Neural crest cell (in vitro differentiated cells): ENCODE results near the gene DPH7. TPM values are rescaled to one million over a fixed set of nuclear protein-coding genes. Genes with fewer than 3 reads are reported as not detected.

Experiments
- DNase-seq: peaks from one replicate; pipeline ENCODE4 v3.0.0; 2021; ENCODE audit warnings: low read depth, mixed read lengths, low spot score
- H3K27ac Mint-ChIP-seq: one replicate; pipeline ENCODE4 v1.8.0; 2021; ENCODE audit warnings: mild to moderate bottlenecking, mixed read lengths; ENCODE audit not compliant: unreplicated experiment
- H3K27me3 Mint-ChIP-seq: 2 replicates; pipeline ENCODE4 v1.8.0; 2021; ENCODE audit warnings: low read depth, mild to moderate bottlenecking, mixed read lengths
- H3K36me3 Mint-ChIP-seq: 2 replicates; pipeline ENCODE4 v1.8.0; 2021; ENCODE audit warnings: low read depth, mild to moderate bottlenecking, mixed read lengths
- H3K4me1 Mint-ChIP-seq: 2 replicates; pipeline ENCODE4 v1.8.0; 2021; ENCODE audit warnings: mixed read lengths
- H3K4me3 Mint-ChIP-seq: one replicate; pipeline ENCODE4 v1.8.0; 2021; ENCODE audit warnings: mild to moderate bottlenecking, mixed read lengths
- H3K9me3 Mint-ChIP-seq: 2 replicates; pipeline ENCODE4 v1.8.0; 2021; ENCODE audit warnings: mixed read lengths
- CTCF ChIP-seq: fragments of 200-600 bp; sonication (generic); conservative IDR thresholded peaks from 2 replicates; pipeline ENCODE4 v1.5.0; 2021; ENCODE audit warnings: antibody characterized with exemption, mild to moderate bottlenecking
- total RNA-seq: library from RNA; stranded (reverse); gene quantifications from 2 replicates; pipeline ENCODE4 v1.2.1, GENCODE V29; 2021

Gene DPH7
- total RNA-seq, 1 donor from 2014 or later = 63.0 TPM

GRCh38 chr9:137620048-137620405 is 41.3 kb upstream of the DPH7 start:
- no peak for TF ChIP-seq CTCF
- no peaks in the 10 kb centered on the region for H3K9me3 Mint-ChIP-seq

GRCh38 chr9:137619240-137620047 is 40.7 kb upstream of the DPH7 start:
- TF ChIP-seq CTCF = no peak
- Mint-ChIP-seq H3K9me3 (no peaks in the 10 kb centered on the region), H3K27me3 (no peaks in the 10 kb centered on the region), H3K4me1 (peaks cover 32% of the 10 kb centered on the region), H3K4me3 (peak overlapping the region; percentile 89), H3K27ac (peak overlapping the region; percentile 95), H3K36me3 (peaks cover 3% of the 10 kb centered on the region)
- peak; percentile 25 for DNase-seq

More at GRCh38 chr9:137620048-137620405, 41.3 kb upstream of the DPH7 start:
- Mint-ChIP-seq H3K27ac (no peak overlapping the region), H3K4me3 (peak overlapping the region; percentile 89), H3K27me3 (no peaks in the 10 kb centered on the region), H3K4me1 (peaks cover 32% of the 10 kb centered on the region), H3K36me3 (peaks cover 3% of the 10 kb centered on the region)
- DNase-seq = no peak

GRCh38 chr9:137618105-137619067 is 39.7 kb upstream of the DPH7 start, which contains the start of gene EHMT1:
EHMT1 (plus strand) TSS chr9:137619005; CDS start chr9:137619029, 24 bp downstream.
- Mint-ChIP-seq H3K4me3 (peak within 1 kb of the TSS; percentile 93), H3K36me3 (no peaks in the 10 kb centered on the region), H3K4me1 (peaks cover 32% of the 10 kb centered on the region), H3K27me3 (no peaks in the 10 kb centered on the region), H3K9me3 (no peaks in the 10 kb centered on the region), H3K27ac (peak within 1 kb of the TSS; percentile 95)
- DNase-seq = peak; percentile 87
- no peak for TF ChIP-seq CTCF

DNA sequence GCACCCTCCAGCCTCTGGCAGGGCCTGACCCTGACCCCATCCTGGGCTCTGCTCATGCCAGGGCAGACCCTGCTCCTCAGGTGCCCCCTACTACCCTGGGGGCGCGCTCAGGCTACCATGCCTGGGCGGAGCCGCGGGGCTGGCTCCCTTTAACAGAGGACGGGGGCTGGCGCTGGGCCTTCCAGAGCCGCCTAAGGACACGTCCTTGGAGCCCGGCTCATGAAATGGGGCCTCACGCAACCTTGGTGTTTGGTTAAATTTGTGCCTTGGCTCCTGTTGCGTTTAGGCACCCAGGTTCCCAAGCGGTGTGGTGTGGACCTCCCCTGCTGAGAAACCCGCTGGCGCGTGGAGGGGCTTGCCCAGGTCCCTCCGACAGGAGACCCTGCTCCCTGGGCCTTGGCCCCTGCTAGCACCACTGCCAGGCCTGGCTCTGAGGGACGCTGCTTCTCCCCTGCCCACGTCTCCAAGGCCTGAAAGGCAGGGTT is 36.7 kb upstream of the DPH7 start:
- Mint-ChIP-seq H3K27me3 (no peaks in the 10 kb centered on the region), H3K4me3 (peak overlapping the region; percentile 61), H3K4me1 (peaks cover 20% of the 10 kb centered on the region), H3K36me3 (no peaks in the 10 kb centered on the region), H3K27ac (no peak overlapping the region), H3K9me3 (no peaks in the 10 kb centered on the region)
- DNase-seq = no peak
- no peak for TF ChIP-seq CTCF

DNA sequence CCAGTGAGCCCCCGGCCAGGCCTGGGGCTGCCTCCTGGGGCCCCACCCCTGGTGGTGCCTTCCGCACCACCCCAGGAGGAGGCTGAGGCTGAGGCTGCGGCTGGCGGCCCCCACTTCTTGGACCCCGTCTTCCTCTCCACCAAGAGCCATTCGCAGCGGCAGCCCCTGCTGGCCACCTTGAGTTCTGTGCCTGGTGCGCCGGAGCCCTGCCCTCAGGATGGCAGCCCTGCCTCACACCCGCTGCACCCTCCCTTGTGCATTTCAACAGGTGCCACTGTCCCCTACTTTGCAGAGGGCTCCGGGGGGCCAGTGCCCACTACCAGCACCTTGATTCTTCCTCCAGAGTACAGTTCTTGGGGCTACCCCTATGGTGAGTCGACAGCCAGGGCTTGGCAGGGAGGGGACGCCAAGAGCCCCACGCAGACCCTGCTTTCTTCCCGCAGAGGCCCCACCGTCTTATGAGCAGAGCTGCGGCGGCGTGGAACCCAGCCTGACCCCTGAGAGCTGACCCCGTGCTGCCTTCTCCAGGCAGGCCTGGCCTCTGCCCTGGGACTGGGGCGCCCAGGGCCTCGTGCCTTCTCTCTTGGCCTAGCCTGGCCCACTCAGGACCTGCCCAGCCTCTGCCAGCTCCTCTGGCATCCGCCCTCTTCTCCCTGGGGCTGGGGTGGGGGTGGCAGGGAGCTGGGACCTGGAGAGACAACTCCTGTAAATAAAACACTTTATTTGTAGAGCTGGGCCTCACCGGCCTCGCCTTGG is 36.1 kb upstream of the DPH7 start:
- no peak for DNase-seq
- no peaks in the 10 kb centered on the region for H3K9me3 Mint-ChIP-seq
- H3K27me3 Mint-ChIP-seq = no peaks in the 10 kb centered on the region
- H3K4me3 Mint-ChIP-seq = no peak overlapping the region
- no peaks in the 10 kb centered on the region for H3K36me3 Mint-ChIP-seq
- TF ChIP-seq CTCF = peak; percentile 22
- no peak overlapping the region for H3K27ac Mint-ChIP-seq
- peaks cover 13% of the 10 kb centered on the region for H3K4me1 Mint-ChIP-seq
